ENCODE measurements around the gene NECAP2.

NECAP2 gene, protein sequence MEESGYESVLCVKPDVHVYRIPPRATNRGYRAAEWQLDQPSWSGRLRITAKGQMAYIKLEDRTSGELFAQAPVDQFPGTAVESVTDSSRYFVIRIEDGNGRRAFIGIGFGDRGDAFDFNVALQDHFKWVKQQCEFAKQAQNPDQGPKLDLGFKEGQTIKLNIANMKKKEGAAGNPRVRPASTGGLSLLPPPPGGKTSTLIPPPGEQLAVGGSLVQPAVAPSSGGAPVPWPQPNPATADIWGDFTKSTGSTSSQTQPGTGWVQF

DNA sequence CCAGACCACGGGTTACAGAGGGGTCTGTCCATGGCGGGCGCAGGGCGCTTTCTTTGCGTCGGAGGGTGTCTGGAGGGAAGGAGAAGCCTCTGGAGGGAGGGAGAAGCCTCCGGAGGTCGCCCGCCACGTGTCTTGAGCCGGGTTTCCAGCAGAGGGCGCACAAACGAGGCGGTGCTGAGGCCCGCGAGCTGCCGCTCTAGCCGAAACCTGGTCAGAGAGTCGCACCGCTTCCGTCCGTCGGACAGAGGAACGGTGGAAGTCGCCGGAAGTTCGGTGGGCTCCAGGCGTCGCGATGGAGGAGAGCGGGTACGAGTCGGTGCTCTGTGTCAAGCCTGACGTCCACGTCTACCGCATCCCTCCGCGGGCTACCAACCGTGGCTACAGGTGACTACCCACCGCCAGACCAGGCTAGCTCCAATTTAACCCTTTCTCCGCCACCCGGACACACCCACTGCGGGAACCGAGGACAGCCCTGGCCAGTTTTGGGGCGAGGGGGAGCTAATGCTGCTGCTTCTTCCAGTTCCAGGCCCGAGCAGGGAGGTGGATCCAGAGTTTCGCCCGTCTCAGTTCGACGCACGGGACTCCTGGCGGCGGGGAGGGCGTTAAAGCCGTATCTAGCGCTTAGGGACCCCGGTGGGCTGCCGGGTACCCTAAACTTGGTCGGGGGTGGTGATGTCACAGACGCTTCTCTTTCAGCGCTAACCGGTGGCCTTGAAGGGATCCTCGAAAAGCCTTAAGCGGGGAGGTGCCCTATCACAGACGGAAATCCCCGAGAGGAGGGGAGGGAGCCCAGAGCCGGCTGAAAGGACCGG, at the start of gene NECAP2:
Gene NECAP2 (plus strand): TSS at position 255 of the 812 bp plus-strand sequence. CDS start 38 bp downstream, at position 293.
- TF ChIP-seq, protein P1, sequence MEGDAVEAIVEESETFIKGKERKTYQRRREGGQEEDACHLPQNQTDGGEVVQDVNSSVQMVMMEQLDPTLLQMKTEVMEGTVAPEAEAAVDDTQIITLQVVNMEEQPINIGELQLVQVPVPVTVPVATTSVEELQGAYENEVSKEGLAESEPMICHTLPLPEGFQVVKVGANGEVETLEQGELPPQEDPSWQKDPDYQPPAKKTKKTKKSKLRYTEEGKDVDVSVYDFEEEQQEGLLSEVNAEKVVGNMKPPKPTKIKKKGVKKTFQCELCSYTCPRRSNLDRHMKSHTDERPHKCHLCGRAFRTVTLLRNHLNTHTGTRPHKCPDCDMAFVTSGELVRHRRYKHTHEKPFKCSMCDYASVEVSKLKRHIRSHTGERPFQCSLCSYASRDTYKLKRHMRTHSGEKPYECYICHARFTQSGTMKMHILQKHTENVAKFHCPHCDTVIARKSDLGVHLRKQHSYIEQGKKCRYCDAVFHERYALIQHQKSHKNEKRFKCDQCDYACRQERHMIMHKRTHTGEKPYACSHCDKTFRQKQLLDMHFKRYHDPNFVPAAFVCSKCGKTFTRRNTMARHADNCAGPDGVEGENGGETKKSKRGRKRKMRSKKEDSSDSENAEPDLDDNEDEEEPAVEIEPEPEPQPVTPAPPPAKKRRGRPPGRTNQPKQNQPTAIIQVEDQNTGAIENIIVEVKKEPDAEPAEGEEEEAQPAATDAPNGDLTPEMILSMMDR (IDR thresholded peaks at IDR 0.05): peak; percentile 85
- DNase-seq (ENCODE audit: low spot score): peak; percentile 89

DNA sequence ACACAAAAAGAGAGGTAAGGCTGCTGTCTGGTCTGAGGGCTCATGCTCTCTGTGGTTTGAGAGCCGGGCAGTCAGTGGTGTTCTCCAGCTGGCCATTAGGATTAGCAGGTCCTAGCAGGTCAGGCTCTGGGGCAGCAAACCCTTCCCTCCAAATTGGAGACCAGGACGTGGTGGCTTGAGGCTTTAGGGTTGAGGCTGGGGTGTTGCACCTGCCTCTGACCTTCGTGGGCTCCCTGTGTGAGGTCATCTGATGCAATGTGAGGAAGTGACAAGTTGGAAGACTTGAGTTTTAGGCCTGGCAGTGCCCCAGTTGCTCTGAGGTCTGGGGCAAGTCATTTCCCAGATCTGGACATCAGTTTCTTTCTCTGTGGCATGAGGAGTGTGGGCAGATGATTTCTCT, 49.1 kb upstream of the NECAP2 start:
- DNase-seq (ENCODE audit: low spot score): no peak
- Histone ChIP-seq H3K27ac (no peak overlapping the region), H3K4me3 (peak overlapping the region; percentile 11)
- TF ChIP-seq, protein P1 (IDR thresholded peaks at IDR 0.05): no peak

More for the DNA sequence above, at the start of gene NECAP2:
- Histone ChIP-seq H3K4me3 (peak within 1 kb of the TSS; percentile 91), H3K27ac (peak within 1 kb of the TSS; percentile 53 to 88)

DNA sequence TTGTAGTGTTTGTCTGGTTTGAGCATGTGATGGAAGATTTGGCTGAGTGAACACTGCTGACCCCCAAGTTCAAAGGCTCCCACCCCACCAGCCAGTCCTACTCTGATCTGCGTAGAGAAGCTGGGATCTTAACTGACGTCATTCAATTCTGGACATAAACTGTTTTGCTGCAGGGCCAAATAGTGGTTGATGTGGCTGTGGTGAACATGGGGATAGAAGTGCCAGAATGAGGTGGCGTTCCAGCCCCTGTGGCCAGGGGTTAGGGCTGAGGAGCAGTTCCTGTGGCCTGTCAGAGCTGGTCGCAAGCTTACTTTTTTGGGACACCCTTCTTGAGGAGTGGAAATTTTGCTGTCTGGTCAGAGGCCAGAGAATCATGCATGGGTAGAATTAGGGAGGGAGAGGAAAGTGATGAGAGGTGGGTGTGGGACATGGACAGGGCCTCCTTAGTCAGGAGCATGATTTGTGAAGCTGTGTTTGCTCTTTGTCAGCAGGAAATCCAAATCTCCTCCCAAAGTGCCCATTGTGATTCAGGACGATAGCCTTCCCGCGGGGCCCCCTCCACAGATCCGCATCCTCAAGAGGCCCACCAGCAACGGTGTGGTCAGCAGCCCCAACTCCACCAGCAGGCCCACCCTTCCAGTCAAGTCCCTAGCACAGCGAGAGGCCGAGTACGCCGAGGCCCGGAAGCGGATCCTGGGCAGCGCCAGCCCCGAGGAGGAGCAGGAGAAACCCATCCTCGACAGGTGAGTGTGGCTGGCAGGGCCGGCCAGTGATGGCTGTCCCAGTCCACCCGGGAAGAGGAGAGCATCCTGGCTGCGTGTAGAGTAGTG, 47.6 kb upstream of the NECAP2 start:
- TF ChIP-seq, protein P1 (IDR thresholded peaks at IDR 0.05): no peak
- H3K27ac ChIP-seq: peak overlapping the region in 1 of 2 donors; percentile 60
- no peak for DNase-seq (ENCODE audit: low spot score)

DNA sequence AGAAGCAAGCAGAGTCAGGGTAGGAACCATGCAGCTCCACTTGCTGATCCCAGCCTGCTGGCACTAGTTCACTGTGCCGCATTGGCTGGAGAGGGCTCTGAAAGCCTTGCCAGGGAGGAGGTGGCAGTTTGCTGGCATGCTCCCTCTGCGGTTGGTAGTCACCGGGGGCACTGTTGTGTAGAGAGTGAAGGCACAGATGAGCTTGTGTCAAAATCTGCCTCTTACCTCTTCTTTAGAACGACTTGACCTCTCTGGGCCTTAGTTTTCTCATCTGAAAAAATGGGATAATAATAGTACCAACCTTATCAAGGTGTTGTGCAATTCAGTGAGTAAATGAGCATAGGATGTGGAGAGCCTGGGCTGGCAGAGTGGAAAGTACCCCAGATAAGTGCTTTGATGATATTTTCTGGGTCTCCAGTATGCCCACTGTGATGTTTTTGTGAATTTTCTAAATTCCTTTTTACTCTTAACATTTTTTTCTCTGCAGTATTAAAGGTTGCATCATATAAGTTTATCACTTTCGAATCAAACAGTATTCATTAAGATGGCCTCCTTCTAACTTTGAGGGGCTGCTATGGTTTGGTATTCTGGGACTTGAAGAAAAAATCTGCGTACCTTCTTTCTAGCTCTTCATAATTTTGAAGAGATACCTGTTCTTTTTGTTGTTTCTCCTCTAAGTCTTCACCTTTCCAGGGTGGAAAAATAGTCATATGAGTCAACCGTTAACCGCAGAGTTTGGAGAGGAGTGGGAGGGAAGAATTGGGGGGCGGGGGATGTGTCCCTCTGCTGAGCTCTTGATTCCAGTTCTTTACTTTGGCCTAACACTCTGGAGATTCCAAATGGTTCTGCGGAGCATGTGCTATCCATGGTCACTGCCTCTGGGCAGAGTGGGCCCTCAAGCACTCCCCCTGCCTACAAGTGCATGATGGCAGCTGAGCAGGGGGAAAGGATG, 46.7 kb upstream of the NECAP2 start:
- TF ChIP-seq, protein P1 (IDR thresholded peaks at IDR 0.05): no peak
- DNase-seq (ENCODE audit: low spot score): no peak
- Histone ChIP-seq H3K4me3 (peak overlapping the region; percentile 24), H3K27ac (peak overlapping the region in 1 of 2 donors; percentile 60)

More for the DNA sequence above, 47.6 kb upstream of the NECAP2 start:
- peak overlapping the region; percentile 24 for H3K4me3 ChIP-seq

DNA sequence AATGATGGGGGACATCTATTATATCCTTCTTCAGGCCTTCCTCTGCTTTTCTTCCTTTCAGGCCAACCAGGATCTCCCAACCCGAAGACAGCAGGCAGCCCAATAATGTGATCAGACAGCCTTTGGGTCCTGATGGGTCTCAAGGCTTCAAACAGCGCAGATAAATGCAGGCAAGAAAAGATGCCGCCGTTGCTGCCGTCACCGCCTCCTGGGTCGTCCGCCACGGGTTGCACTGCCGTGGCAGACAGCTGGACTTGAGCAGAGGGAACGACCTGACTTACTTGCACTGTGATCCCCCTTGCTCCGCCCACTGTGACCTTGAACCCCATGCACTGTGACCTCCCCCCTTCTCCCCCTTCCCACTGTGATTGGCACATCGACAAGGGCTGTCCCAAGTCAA, 45.5 kb upstream of the NECAP2 start:
- TF ChIP-seq, protein P1 (IDR thresholded peaks at IDR 0.05): no peak
- H3K4me3 ChIP-seq: no peak overlapping the region
- no peak overlapping the region for H3K27ac ChIP-seq
- no peak for DNase-seq (ENCODE audit: low spot score)

DNA sequence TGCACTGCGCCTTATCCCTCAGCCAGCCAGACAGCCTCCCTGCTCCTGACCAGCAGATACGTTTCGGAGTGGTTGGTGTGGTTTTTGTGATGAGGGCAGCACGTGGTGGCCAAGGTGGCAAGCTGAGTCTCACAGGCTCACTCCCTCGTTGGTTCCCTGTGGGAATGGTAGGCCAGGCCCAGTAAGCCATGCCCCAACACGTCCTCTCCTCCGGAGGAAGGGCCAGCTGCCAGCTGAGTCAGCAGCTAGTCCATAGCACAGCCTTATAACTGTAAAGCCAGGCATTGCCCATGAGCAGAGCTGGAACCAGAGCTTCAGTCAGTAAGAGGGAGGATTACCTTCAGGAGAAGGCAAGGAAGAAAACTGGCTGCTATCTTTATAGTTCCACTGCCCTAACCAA, 43.9 kb upstream of the NECAP2 start:
- H3K4me3 ChIP-seq: no peak overlapping the region
- peak overlapping the region in 1 of 2 donors; percentile 1 for H3K27ac ChIP-seq
- no peak for DNase-seq (ENCODE audit: low spot score)
- TF ChIP-seq, protein P1 (IDR thresholded peaks at IDR 0.05): no peak

All from coronary artery (tissue), 2 donors.